K562 treated with DMSO at 1 percent for 24 hours (cell line): ENCODE results near the gene DGKD. TPM values are rescaled to one million over a fixed set of nuclear protein-coding genes. Genes with fewer than 3 reads are reported as not detected.

Experiments
- total RNA-seq: library from RNA; unstranded; fragments of 300-600 nt; gene quantifications from 2 replicates; pipeline ENCODE4 v1.2.3, GENCODE V29; 2022; ENCODE audit warnings: low read depth; ENCODE audit not compliant: insufficient read depth

DGKD gene, protein sequence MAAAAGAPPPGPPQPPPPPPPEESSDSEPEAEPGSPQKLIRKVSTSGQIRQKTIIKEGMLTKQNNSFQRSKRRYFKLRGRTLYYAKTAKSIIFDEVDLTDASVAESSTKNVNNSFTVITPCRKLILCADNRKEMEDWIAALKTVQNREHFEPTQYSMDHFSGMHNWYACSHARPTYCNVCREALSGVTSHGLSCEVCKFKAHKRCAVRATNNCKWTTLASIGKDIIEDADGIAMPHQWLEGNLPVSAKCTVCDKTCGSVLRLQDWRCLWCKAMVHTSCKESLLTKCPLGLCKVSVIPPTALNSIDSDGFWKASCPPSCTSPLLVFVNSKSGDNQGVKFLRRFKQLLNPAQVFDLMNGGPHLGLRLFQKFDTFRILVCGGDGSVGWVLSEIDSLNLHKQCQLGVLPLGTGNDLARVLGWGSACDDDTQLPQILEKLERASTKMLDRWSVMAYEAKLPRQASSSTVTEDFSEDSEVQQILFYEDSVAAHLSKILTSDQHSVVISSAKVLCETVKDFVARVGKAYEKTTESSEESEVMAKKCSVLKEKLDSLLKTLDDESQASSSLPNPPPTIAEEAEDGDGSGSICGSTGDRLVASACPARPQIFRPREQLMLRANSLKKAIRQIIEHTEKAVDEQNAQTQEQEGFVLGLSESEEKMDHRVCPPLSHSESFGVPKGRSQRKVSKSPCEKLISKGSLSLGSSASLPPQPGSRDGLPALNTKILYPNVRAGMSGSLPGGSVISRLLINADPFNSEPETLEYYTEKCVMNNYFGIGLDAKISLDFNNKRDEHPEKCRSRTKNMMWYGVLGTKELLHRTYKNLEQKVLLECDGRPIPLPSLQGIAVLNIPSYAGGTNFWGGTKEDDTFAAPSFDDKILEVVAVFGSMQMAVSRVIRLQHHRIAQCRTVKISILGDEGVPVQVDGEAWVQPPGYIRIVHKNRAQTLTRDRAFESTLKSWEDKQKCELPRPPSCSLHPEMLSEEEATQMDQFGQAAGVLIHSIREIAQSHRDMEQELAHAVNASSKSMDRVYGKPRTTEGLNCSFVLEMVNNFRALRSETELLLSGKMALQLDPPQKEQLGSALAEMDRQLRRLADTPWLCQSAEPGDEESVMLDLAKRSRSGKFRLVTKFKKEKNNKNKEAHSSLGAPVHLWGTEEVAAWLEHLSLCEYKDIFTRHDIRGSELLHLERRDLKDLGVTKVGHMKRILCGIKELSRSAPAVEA
- total RNA-seq: 13.5 TPM in 2 replicates

DNA sequence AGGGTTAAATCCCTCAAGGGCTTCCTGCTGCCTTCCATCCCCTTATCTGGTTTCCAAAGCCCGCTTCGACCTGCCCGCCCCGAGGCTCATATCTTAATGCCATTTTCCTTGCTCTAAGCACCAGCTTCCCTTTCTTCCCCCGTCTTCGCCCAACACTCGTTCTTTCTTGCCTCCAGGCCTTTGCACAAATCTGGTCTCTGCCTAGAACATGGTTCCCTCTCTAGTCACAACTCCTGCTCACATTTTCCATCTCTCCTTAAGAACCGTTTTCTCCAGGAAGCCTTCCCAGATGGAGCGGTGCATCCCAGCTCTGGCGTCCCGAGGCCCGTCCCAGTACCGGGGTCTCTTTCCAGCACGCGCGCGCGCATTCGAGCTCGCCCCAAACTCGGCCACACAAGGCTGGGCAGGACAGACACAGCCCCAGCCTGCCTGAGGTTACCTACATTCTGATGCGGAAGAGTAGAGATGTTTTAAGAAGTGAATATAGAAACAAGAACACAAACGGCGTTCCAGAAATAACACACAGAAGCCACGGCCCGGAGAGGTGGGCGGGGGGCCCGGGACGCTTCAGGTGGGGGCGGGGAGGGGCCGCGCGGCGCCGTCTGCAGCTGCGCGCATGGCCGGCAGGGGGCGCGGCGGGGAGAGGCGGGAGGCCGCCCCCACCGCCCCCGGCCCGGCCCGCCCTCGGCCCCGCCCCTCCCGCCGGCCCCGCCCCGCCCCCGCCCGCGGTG is at the start of gene DGKD:
TSS of gene DGKD (plus strand) at position 726 of the 731 bp plus-strand sequence. CDS start 25 bp downstream, outside the sequence.

DNA sequence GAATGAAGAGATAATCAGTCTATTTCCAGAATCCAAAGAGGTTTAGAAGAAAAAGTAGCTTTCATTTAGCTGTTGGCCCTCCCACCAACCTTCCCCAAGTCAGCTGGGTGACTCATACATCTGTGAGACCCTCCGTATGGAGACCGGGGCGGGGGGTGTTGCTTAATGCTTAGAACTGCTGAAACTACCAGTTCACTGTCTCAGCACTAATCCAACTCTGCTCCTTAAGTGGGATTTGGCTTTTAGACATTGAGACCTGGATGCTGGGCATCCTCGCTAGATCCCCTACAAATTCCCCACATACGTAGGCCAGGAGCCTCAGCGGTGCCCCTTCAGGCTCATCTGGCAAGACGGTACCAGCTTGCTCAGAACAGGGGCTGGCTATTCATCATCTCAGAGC is 46.7 kb upstream of the DGKD start, which contains the start of gene SAG:
TSS of gene SAG (plus strand) at position 252 of the 400 bp plus-strand sequence. CDS start 1,374 bp downstream, outside the sequence.

Other genes with a start within 250 kb of the DGKD start
- gene ATG16L1, start 102.8 kb upstream of the DGKD start, total RNA-seq: 11.4 and 12.0 TPM in 2 replicates
- 0.05 TPM in 1 of 2 replicates, not detected in the other for gene SAG, start 46.7 kb upstream of the DGKD start, total RNA-seq
- gene USP40, start 212.3 kb downstream of the DGKD start, total RNA-seq: 13.7 and 17.3 TPM in 2 replicates